ENCODE results near the gene MGAT5B.

The MGAT5B gene

GRCh38 chr17:76879691-76880090 lies 11.5 kb downstream of the MGAT5B start:
- no peak for DNase-seq (ENCODE audit: low read depth)

DNA sequence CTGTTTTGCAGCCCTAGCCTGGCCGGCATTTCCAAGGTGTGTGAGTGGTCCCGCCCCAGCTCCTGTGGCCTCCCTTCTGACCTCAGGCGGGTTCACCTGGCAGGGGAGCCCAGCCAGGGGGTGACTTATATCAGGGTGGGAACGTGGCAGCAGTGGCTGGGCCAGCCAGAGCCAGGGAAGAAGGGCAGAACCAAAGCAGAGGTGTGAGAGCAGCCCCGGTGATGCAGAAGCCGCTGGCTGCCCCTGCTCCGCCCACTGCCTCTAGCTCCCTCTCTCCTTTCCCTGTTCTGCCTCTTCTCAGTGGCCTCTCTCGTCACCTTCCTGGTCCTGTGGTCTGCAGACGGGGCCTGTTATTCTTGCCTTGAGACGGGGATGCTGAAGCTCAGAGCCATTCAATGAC lies 12.1 kb downstream of the MGAT5B start:
- no peak for DNase-seq (ENCODE audit: low read depth)

DNA sequence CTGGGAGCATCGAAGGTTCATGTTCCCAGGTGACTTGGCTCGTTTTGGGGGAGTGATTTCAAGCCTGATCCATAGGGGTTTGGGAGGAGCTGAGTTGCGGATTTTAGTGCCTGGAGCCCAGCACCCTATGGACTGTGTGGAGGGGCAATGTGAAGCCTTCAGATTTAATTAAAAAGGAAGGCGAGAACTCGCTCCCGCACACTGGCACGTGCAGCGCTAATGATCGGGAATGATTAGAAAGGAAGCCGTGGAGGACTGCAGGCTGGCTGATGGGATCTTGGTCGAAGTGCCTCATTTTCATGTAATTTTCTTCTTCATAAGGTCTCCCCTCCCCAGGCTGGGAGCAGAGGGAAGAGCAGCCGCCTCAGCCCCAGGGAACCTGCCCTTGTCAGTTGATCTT lies 12.8 kb downstream of the MGAT5B start:
- no peak for DNase-seq (ENCODE audit: low read depth)

DNA sequence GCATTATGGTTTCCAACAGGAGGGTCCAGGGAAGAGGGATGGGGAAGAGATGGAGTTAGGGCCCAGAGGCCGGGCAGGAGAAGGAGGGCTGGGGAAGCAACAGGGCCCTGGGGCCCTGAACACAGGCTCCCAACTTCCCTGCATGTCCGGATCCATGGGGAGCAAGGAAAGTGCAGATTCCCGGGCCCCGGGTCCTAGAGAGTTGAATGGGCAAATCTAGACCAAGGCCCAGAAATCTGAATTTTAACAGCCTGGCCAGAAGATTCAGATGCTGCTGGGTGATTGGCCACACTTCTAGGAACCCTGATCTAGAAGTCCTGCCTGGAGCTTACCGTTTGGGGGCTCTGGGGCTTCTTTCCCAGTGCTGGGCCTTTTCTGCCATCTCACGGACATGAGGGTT lies 13.2 kb downstream of the MGAT5B start:
- no peak for DNase-seq (ENCODE audit: low read depth)

DNA sequence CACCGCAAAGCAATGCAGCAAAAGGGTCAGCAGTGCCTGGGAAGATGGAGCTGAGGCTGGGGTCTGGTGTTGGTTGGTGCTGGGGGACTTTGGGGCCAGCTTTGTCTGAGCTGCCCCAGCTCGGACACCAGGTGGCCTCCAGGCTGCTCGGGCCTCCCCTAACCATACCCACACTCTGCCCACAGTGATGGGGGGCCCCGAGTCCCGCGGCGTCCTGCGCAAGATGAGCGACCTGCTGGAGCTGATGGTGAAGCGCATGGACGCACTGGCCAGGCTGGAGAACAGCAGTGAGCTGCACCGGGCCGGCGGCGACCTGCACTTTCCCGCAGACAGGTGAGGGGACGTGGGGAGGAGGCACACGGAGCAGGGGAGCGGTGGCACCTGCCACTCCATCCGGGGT lies 13.8 kb downstream of the MGAT5B start:
- DNase-seq (ENCODE audit: low read depth): no peak

GRCh38 chr17:76883744-76884525 lies 15.7 kb downstream of the MGAT5B start:
- no peak for DNase-seq (ENCODE audit: low read depth)

GRCh38 chr17:76884995-76885893 lies 17.0 kb downstream of the MGAT5B start:
- DNase-seq (ENCODE audit: low read depth): no peak

DNA sequence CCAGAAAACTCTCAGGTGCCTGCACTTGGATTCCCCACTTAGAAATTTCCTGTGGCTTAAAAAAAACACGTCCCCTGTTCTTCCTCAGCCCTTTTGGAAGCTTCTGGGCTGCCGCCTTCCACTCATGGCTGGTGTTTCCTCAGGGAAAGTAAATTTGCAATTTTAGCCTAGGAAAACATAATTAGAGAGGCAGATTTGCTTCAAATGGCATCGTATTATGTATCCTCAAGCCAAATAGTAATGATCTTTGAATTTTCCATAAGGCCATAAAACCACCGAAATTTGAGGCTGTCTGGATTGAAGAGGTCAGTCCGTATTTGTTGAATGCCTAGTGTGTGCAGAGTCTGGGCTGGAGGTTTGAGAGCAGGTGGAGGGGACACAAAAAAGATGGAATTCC lies 17.7 kb downstream of the MGAT5B start:
- DNase-seq (ENCODE audit: low read depth): no peak

- no peak for DNase-seq (ENCODE audit: low read depth)
Measured at GRCh38 chr17:76886395-76886794, 18.2 kb downstream of the MGAT5B start.

GRCh38 chr17:76887802-76888201 lies 19.6 kb downstream of the MGAT5B start:
- no peak for DNase-seq (ENCODE audit: low read depth)

DNA sequence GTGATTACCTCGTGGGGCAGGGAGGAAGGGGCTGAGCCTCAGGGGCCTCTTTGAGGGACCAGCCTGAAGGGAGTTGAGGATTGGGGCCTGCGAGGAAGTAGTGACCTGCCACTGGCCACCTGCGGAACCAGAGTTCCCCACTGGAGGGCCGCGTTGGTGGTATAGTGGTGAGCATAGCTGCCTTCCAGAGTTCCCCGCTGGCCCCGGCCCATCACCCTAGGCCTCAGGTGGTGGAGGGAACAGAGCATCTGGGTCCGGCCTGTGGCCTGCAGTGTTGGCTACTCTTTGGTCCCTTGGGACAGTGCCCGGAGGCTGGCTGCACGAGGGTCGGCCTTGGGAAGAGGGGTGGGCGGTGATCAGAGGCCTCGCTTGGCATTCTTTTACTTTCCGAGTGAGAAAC lies 20.5 kb downstream of the MGAT5B start:
- DNase-seq (ENCODE audit: low read depth): no peak

DNA sequence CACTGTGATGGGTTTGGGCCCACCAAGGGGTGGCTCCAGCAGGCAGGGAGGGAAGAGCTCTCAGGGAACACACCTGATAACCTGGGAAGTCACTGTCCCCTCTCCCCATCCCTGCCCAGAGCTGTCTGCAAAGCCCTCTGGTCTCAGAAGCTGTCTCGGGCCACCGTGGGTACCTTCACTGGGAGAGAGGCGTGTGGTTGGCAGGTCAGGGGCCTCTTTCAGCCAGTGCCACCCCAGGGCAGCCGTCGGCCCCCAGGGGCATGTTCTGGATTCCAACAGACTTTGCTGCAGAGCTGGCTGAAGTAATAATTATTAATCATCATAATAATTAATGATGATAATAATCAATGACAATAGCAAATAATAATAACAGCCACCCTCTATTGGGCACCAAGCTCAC lies 21.1 kb downstream of the MGAT5B start:
- DNase-seq (ENCODE audit: low read depth): no peak

DNA sequence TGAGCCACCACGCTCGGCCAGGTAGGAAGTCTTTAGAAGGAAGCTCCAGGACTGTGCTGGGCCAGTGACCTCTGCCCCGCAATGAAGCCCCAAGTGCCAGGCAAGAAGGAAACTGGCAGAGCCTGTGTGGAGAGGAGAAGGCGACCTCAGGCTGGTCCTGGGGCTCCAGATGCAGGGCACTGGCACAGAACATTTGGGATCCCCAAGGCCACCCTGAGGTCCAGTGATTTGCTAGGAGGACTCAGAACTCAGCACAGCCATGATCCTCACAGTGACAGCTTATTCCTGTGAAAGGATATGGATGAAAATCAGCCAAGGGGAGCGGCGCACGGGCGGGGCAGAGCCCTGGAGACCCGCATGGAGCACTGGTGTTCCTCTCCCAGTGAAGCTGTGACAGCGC lies 24.1 kb downstream of the MGAT5B start:
- no peak for DNase-seq (ENCODE audit: low read depth)

GRCh38 chr17:76893623-76894334 lies 25.6 kb downstream of the MGAT5B start:
- DNase-seq (ENCODE audit: low read depth): no peak

GRCh38 chr17:76894842-76895241 lies 26.6 kb downstream of the MGAT5B start:
- no peak for DNase-seq (ENCODE audit: low read depth)

DNA sequence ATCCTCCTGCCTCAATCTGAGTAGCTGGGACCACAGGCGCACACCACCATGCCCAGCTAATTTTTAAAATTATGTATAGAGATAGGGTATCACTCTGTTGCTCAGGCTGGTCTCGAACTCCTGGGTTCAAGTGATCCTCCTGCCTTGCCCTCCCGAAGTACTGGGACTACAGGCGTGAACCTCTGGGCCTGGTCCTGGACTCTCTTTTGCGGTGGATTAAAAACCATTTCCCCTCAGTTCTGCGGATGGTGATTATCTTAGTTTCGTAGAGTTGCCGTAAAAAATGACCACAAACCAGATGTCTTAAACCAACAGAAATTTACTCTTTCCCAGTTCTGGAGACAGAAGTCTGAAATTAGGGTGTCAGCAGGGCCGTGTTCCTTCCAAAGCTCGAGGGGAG lies 28.8 kb downstream of the MGAT5B start:
- no peak for DNase-seq (ENCODE audit: low read depth)

GRCh38 chr17:76899414-76899813 lies 31.2 kb downstream of the MGAT5B start:
- no peak for DNase-seq (ENCODE audit: low read depth)

DNA sequence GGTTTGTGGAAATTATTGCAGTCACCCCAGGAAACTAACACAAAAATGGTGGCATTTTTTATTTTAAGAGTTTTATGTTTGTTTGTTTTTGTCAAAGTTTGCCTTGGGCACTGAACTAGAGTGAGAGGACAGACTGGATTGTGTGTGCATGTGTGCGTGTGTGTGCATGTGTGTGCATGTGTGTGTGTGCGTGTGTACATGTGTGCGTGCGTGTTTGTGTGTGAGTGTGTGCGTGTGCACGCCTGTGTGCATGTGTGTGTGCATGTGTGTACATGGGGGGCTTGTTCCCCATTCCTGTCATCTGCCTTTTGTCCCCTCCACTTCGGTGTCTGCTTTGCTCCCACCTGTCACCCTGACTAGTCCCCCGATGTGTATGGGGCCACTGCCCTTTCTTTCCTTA lies 32.5 kb downstream of the MGAT5B start:
- no peak for DNase-seq (ENCODE audit: low read depth)

- no peak for DNase-seq (ENCODE audit: low read depth)
Measured at GRCh38 chr17:76901542-76902197, 33.5 kb downstream of the MGAT5B start.

- DNase-seq (ENCODE audit: low read depth): no peak
Measured at GRCh38 chr17:76902476-76902875, 34.3 kb downstream of the MGAT5B start.

- DNase-seq (ENCODE audit: low read depth): no peak
Measured at GRCh38 chr17:76903631-76904030, 35.4 kb downstream of the MGAT5B start.

DNA sequence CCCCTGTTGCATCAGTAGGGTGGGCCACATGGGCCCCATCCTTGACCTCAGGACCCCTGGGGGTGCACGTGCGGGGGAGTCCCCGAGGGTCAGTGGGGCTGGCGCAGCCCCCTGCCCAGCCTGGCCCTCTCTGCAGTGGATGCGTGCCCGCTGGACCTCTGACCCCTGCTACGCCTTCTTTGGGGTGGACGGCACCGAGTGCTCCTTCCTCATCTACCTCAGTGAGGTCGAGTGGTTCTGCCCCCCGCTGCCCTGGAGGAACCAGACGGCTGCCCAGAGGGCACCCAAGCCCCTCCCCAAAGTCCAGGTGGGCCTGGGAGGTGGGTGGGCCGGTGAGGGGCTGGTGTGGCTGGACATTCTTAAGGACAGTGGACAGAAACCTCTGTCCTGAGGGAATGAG lies 35.9 kb downstream of the MGAT5B start:
- no peak for DNase-seq (ENCODE audit: low read depth)

Data from GM04503 (cell line).